GM23248 (cell line): ENCODE results near the gene HMG20A.

Source experiments
- EZH2 ChIP-seq: fragments of 200-600 bp; sonication (generic); IDR thresholded peaks from 2 replicates; pipeline ENCODE4 v1.6.1; 2018; ENCODE audit warnings: antibody characterized with exemption, mild to moderate bottlenecking; ENCODE audit not compliant: insufficient read depth, poor library complexity, severe bottlenecking
- EZH2phosphoT487 ChIP-seq: fragments of 200-600 bp; sonication (generic); IDR thresholded peaks from 2 replicates; pipeline ENCODE4 v1.6.1; 2018; ENCODE audit warnings: antibody characterized with exemption, moderate library complexity, mild to moderate bottlenecking, low read depth; ENCODE audit not compliant: insufficient read depth

- TF ChIP-seq EZH2 = no peak
- TF ChIP-seq EZH2phosphoT487 = no peak
These were observed 92.5 kb downstream of the HMG20A start for GRCh38 chr15:77513226-77513625.
